ENCODE results near the gene DESI1. TPM values are rescaled to one million over a fixed set of nuclear protein-coding genes. Genes with fewer than 3 reads are reported as not detected.
"Not testable (repeated sequence)": the region's sequence is repeated elsewhere in the genome, so short reads cannot be mapped to it uniquely, and the experiment has no call there.

DESI1 gene
- total RNA-seq, 1 experiment from 2014 or later = 20.9 TPM

DNA sequence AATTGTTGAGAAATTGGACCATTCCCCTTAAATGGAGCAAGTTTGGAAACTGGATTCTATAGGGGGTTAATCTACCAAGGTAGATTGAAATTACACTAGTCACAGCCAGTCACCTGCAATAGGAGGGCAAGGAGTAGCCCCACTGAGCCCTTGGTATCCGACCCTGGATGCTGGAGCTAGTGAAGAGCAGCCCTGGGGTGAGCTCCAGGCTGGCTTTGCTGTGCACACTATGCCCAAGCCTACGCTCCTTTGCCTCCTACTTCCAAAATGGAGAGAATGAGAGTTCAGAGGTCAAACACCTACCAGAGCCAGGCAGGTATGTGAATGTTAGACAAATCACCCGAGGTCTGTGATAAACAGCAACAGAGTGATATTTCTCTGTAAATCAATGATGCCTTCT lies 44.1 kb upstream of the DESI1 start:
- Histone ChIP-seq H3K79me2 (ENCODE audit: low read length) (0 out of 2 replicates have a peak, but pooled peaks cover 8% of the 10 kb centered on the region), H3K4me1 (ENCODE audit: insufficient read depth, low read length) (peaks cover 21% of the 10 kb centered on the region), H3K4me3 (ENCODE audit: low read length) (no peak overlapping the region), H3K27ac (ENCODE audit: low read length) (no peak overlapping the region), H3K36me3 (ENCODE audit: low read depth, low read length) (peaks cover 31% of the 10 kb centered on the region; the same call in 1 of the 2 replicates), H2AFZ (ENCODE audit: low read length) (no peak overlapping the region), H3K9ac (ENCODE audit: low read length) (no peak overlapping the region), H3K4me2 (ENCODE audit: low read length) (no peak overlapping the region), H4K20me1 (ENCODE audit: low read length) (no peaks in the 10 kb centered on the region), H3F3A (ENCODE audit: low read length, unreplicated experiment) (peaks cover 4% of the 10 kb centered on the region), H3K27me3 (ENCODE audit: low read length) (no peaks in the 10 kb centered on the region), H3K9me3 (ENCODE audit: low read length) (no peaks in the 10 kb centered on the region), H3K9me2 (replicated peaks; ENCODE audit: low read length) (no peaks in the 10 kb centered on the region)
- intact Hi-C loops (cut with micrococcal nuclease) = no loop called here
- ATAC-seq = no peak
- no peak for DNase-seq
- no TSS peak for BruUV-seq (replicated peaks)
- TF ChIP-seq EZH2phosphoT487 (IDR thresholded peaks at IDR 0.05; ENCODE audit: borderline replicate concordance, low read length) = no peak
- no peak for TF ChIP-seq EZH2 (IDR thresholded peaks at IDR 0.05; ENCODE audit: low read length, unreplicated experiment)
- TF ChIP-seq, protein P1, sequence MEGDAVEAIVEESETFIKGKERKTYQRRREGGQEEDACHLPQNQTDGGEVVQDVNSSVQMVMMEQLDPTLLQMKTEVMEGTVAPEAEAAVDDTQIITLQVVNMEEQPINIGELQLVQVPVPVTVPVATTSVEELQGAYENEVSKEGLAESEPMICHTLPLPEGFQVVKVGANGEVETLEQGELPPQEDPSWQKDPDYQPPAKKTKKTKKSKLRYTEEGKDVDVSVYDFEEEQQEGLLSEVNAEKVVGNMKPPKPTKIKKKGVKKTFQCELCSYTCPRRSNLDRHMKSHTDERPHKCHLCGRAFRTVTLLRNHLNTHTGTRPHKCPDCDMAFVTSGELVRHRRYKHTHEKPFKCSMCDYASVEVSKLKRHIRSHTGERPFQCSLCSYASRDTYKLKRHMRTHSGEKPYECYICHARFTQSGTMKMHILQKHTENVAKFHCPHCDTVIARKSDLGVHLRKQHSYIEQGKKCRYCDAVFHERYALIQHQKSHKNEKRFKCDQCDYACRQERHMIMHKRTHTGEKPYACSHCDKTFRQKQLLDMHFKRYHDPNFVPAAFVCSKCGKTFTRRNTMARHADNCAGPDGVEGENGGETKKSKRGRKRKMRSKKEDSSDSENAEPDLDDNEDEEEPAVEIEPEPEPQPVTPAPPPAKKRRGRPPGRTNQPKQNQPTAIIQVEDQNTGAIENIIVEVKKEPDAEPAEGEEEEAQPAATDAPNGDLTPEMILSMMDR (conservative IDR thresholded peaks at IDR 0.05; ENCODE audit: low read depth, low read length) = no peak
- POLR2A ChIA-PET (ENCODE audit: unreplicated experiment) = no interaction called here
- CTCF ChIA-PET = no interaction called here

DNA sequence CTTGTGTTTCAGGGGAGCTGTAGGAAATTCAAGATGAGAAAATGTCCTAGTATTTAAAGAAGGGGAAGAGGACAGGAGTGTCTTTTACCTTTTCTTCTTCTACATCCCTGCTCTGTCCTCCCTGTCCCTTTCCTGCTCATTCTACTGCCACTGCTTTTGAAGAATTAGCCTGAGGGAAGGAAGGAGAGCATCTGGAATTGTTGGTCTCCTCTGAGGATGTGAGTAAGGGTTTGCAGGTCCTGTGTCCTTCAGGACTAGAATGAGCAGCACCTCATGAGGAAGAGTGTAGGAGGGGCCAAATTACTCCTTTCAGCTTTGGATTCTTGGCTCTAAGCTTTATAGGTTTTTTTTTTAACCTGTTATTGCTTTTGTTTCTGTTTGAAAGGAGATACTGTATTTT lies 43.6 kb upstream of the DESI1 start:
- Histone ChIP-seq H3K4me3 (ENCODE audit: low read length) (no peak overlapping the region), H3K9me3 (ENCODE audit: low read length) (no peaks in the 10 kb centered on the region), H2AFZ (ENCODE audit: low read length) (no peak overlapping the region), H3K9me2 (replicated peaks; ENCODE audit: low read length) (no peaks in the 10 kb centered on the region), H3K79me2 (ENCODE audit: low read length) (0 out of 2 replicates have a peak, but pooled peaks cover 5% of the 10 kb centered on the region), H3K9ac (ENCODE audit: low read length) (no peak overlapping the region), H3K36me3 (ENCODE audit: low read depth, low read length) (peaks cover 31% of the 10 kb centered on the region; the same call in 1 of the 2 replicates), H3K27me3 (ENCODE audit: low read length) (no peaks in the 10 kb centered on the region), H3K27ac (ENCODE audit: low read length) (no peak overlapping the region), H4K20me1 (ENCODE audit: low read length) (no peaks in the 10 kb centered on the region), H3K4me1 (ENCODE audit: insufficient read depth, low read length) (peaks cover 17% of the 10 kb centered on the region), H3K4me2 (ENCODE audit: low read length) (no peak overlapping the region), H3F3A (ENCODE audit: low read length, unreplicated experiment) (peaks cover 4% of the 10 kb centered on the region)
- intact Hi-C loops (cut with micrococcal nuclease) = no loop called here
- no peak for ATAC-seq
- ChIA-PET CTCF (interaction anchor here (0.6 kb wide), 3 partner anchors 82 to 111 kb away, joined by 3 to 4 read pairs (median 3); no protein-coding TSS in a partner anchor), POLR2A (ENCODE audit: unreplicated experiment) (interaction anchor here (0.6 kb wide), 1 partner anchor 9 kb away, joined by 5 read pairs; no protein-coding TSS in a partner anchor)
- TF ChIP-seq, protein P1 (conservative IDR thresholded peaks at IDR 0.05; ENCODE audit: low read depth, low read length) = no peak
- TF ChIP-seq EZH2phosphoT487 (IDR thresholded peaks at IDR 0.05; ENCODE audit: borderline replicate concordance, low read length) (no peak), EZH2 (IDR thresholded peaks at IDR 0.05; ENCODE audit: low read length, unreplicated experiment) (no peak)
- BruUV-seq (replicated peaks) = no TSS peak
- DNase-seq = peak; percentile 5

GRCh38 chr22:41663594-41663993 lies 42.8 kb upstream of the DESI1 start:
- POLR2A ChIA-PET (ENCODE audit: unreplicated experiment); H2AFZ ChIP-seq (ENCODE audit: low read length); H3K9me2 ChIP-seq (replicated peaks; ENCODE audit: low read length); H3K27me3 ChIP-seq (ENCODE audit: low read length); H3F3A ChIP-seq (ENCODE audit: low read length, unreplicated experiment); BruUV-seq (replicated peaks); H3K4me2 ChIP-seq (ENCODE audit: low read length); DNase-seq; H3K27ac ChIP-seq (ENCODE audit: low read length); H3K9ac ChIP-seq (ENCODE audit: low read length); ATAC-seq; H3K9me3 ChIP-seq (ENCODE audit: low read length); intact Hi-C loops (cut with micrococcal nuclease); H3K79me2 ChIP-seq (ENCODE audit: low read length); H4K20me1 ChIP-seq (ENCODE audit: low read length); H3K4me3 ChIP-seq (ENCODE audit: low read length): not testable (repeated sequence)
- CTCF ChIA-PET = interaction anchor here (0.6 kb wide), 1 partner anchor 92 kb away, joined by 4 read pairs; no protein-coding TSS in a partner anchor
- H3K4me1 ChIP-seq (ENCODE audit: insufficient read depth, low read length) = peaks cover 11% of the 10 kb centered on the region
- peaks cover 34% of the 10 kb centered on the region; the same call in 1 of the 2 replicates for H3K36me3 ChIP-seq (ENCODE audit: low read depth, low read length)
